ENCODE results near the gene MBD5.

MBD5 gene

DNA sequence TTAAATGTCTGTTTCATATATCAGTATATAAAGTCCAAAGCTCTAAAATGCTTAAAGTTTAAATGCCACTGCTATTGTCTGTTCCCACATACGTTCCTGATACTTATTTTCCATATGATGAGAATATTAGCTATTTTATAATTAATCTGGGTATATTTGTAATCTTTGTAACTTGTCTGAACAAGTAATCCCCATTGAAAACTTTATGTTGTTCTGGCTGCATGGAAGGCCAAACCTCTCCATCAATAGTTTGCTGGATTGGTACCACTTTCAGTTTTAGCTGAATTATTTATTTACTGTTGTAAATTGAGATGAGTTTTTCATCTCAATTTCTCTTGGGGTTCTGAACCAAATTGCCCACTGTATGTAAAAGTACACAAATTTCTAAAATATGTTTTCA is 1.5 kb downstream of the MBD5 start:
- Histone ChIP-seq H3K4me2 (ENCODE audit: low read length) (peak overlapping the region; percentile 80), H3K4me1 (peaks cover 7% of the 10 kb centered on the region), H3K27ac (peak overlapping the region; percentile 94), H3K4me3 (ENCODE audit: low read depth, low read length) (peak overlapping the region; percentile 87), H3K79me2 (peaks cover 9% of the 10 kb centered on the region), H2AFZ (no peak overlapping the region), H3K27me3 (ENCODE audit: control insufficient read depth, insufficient read depth, low read length) (no peaks in the 10 kb centered on the region), H3K9ac (no peak overlapping the region), H3K9me3 (ENCODE audit: control insufficient read depth, low read length) (no peaks in the 10 kb centered on the region), H3K36me3 (ENCODE audit: control insufficient read depth, insufficient read depth, low read length) (no peaks in the 10 kb centered on the region)
- TF ChIP-seq, protein P1, sequence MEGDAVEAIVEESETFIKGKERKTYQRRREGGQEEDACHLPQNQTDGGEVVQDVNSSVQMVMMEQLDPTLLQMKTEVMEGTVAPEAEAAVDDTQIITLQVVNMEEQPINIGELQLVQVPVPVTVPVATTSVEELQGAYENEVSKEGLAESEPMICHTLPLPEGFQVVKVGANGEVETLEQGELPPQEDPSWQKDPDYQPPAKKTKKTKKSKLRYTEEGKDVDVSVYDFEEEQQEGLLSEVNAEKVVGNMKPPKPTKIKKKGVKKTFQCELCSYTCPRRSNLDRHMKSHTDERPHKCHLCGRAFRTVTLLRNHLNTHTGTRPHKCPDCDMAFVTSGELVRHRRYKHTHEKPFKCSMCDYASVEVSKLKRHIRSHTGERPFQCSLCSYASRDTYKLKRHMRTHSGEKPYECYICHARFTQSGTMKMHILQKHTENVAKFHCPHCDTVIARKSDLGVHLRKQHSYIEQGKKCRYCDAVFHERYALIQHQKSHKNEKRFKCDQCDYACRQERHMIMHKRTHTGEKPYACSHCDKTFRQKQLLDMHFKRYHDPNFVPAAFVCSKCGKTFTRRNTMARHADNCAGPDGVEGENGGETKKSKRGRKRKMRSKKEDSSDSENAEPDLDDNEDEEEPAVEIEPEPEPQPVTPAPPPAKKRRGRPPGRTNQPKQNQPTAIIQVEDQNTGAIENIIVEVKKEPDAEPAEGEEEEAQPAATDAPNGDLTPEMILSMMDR (IDR thresholded peaks at IDR 0.05) = no peak

DNA sequence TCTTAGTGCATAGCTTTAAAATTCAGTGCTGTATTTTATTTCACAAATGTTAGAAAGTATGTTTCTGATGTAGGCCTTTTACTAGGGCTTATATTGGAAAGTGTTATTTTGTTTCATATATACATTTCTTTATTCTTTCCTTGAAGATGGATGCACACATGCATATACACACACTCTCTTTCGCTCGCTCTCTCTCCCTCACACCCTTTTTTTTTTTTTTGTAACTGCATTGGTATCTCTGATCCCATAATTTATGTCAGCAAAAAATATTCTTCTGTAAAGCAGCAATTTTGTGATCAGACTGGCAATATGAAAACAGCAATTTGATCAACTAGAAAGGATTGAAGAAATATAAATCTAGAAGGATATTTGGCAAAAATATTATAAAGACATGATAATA is 2.0 kb downstream of the MBD5 start:
- Histone ChIP-seq H3K27me3 (ENCODE audit: control insufficient read depth, insufficient read depth, low read length) (no peaks in the 10 kb centered on the region), H3K27ac (no peak overlapping the region), H3K4me3 (ENCODE audit: low read depth, low read length) (peak overlapping the region; percentile 87), H3K9ac (no peak overlapping the region), H3K36me3 (ENCODE audit: control insufficient read depth, insufficient read depth, low read length) (no peaks in the 10 kb centered on the region), H3K9me3 (ENCODE audit: control insufficient read depth, low read length) (no peaks in the 10 kb centered on the region), H2AFZ (no peak overlapping the region), H3K4me2 (ENCODE audit: low read length) (peak overlapping the region; percentile 80), H3K4me1 (peaks cover 7% of the 10 kb centered on the region), H3K79me2 (peaks cover 8% of the 10 kb centered on the region)
- TF ChIP-seq, protein P1 (IDR thresholded peaks at IDR 0.05) = no peak

DNA sequence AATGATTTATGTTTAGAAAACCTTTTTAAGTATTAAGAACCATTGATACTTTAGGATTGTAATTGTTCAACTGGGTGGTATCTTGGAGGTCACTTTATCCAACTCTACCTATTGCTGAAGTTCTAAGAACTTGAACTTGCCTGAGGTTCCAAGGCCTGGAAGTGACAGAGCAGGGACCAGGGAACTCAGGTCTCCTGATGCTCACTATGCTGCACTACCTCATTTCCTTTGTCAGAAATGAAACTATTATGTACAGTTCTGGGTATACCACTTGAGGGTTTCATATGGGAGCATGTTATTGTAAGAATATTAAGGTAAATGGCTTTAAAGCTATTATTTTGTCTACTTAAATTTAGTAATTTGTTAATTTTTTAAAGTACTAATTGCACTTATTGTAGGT is 3.0 kb downstream of the MBD5 start:
- Histone ChIP-seq H3K27ac (no peak overlapping the region), H3K9me3 (ENCODE audit: control insufficient read depth, low read length) (no peaks in the 10 kb centered on the region), H3K36me3 (ENCODE audit: control insufficient read depth, insufficient read depth, low read length) (no peaks in the 10 kb centered on the region), H3K4me3 (ENCODE audit: low read depth, low read length) (no peak overlapping the region), H3K4me1 (peaks cover 7% of the 10 kb centered on the region), H3K27me3 (ENCODE audit: control insufficient read depth, insufficient read depth, low read length) (no peaks in the 10 kb centered on the region), H3K4me2 (ENCODE audit: low read length) (no peak overlapping the region), H3K9ac (no peak overlapping the region), H3K79me2 (peaks cover 8% of the 10 kb centered on the region), H2AFZ (no peak overlapping the region)
- TF ChIP-seq, protein P1 (IDR thresholded peaks at IDR 0.05) = no peak

DNA sequence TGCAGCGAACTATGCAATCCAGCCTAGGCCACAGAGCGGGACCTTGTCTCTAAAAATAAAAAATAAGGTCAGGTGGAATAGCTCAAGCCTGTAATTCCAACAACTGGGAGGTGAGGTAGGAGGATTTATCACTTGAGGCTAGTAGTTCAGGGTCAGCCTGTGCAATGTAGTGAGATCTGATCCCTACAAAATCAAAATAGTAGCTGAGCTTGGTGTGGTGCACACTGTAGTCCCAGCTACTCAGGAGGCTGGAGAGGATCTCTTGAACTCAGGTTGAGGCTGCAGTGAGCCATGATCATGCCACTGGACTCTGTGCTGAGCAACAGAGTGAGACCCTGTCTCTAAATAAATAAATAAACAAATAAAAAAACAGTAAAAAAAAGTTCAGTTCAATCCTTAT is 5.7 kb downstream of the MBD5 start:
- TF ChIP-seq, protein P1 (IDR thresholded peaks at IDR 0.05) = no peak
- no peaks in the 10 kb centered on the region for H3K9me3 ChIP-seq (ENCODE audit: control insufficient read depth, low read length)

DNA sequence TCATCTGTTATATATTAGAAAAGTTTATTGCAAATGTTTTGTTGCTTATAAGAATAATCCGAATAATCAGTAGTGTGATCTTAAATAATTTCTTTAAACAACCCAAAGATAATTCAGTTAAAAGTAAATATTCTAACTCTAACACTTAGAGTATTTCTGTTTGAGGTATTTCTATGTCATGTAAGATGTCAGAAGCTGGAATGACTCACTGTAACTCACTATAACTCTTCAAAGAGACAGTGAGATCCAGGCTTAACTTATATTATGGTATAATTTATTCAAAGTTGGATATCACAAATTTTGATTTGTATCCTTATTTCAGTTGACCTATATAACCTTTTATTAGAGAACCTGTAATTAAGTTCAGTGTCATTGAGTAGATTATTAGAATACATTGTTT is 6.9 kb downstream of the MBD5 start:
- Histone ChIP-seq H3K9me3 (ENCODE audit: control insufficient read depth, low read length) (no peaks in the 10 kb centered on the region), H3K27me3 (ENCODE audit: control insufficient read depth, insufficient read depth, low read length) (no peaks in the 10 kb centered on the region), H3K4me2 (ENCODE audit: low read length) (no peak overlapping the region), H3K9ac (no peak overlapping the region), H3K36me3 (ENCODE audit: control insufficient read depth, insufficient read depth, low read length) (no peaks in the 10 kb centered on the region), H3K27ac (no peak overlapping the region), H3K79me2 (peaks cover 2% of the 10 kb centered on the region), H3K4me1 (no peaks in the 10 kb centered on the region), H2AFZ (no peak overlapping the region), H3K4me3 (ENCODE audit: low read depth, low read length) (no peak overlapping the region)
- TF ChIP-seq, protein P1 (IDR thresholded peaks at IDR 0.05) = no peak

More for the DNA sequence above, 5.7 kb downstream of the MBD5 start:
- no peaks in the 10 kb centered on the region for H3K36me3 ChIP-seq (ENCODE audit: control insufficient read depth, insufficient read depth, low read length)
- peaks cover 3% of the 10 kb centered on the region for H3K4me1 ChIP-seq
- H3K9ac ChIP-seq = no peak overlapping the region
- no peaks in the 10 kb centered on the region for H3K27me3 ChIP-seq (ENCODE audit: control insufficient read depth, insufficient read depth, low read length)
- peaks cover 2% of the 10 kb centered on the region for H3K79me2 ChIP-seq
- H3K4me2 ChIP-seq (ENCODE audit: low read length) = no peak overlapping the region
- H2AFZ ChIP-seq = no peak overlapping the region
- H3K27ac ChIP-seq = no peak overlapping the region
- no peak overlapping the region for H3K4me3 ChIP-seq (ENCODE audit: low read depth, low read length)
